ENCODE measurements around the gene ITGA8.
"Not testable (repeated sequence)": the region's sequence is repeated elsewhere in the genome, so short reads cannot be mapped to it uniquely, and the experiment has no call there.

ITGA8 gene

GRCh38 chr10:15494850-15495506 is 224.7 kb downstream of the ITGA8 start:
- no peak for DNase-seq (ENCODE audit: low read depth)

GRCh38 chr10:15491856-15492642 is 227.7 kb downstream of the ITGA8 start:
- no peak for DNase-seq (ENCODE audit: low read depth)

GRCh38 chr10:15489431-15489830 is 230.3 kb downstream of the ITGA8 start:
- DNase-seq (ENCODE audit: low read depth): no peak

GRCh38 chr10:15487376-15487775 is 232.3 kb downstream of the ITGA8 start:
- DNase-seq (ENCODE audit: low read depth): no peak

GRCh38 chr10:15486404-15486803 is 233.3 kb downstream of the ITGA8 start:
- no peak for DNase-seq (ENCODE audit: low read depth)

GRCh38 chr10:15485684-15486316 is 233.9 kb downstream of the ITGA8 start:
- no peak for DNase-seq (ENCODE audit: low read depth)

- no peak for DNase-seq (ENCODE audit: low read depth)
Observed at GRCh38 chr10:15485027-15485426, 234.7 kb downstream of the ITGA8 start.

- no peak for DNase-seq (ENCODE audit: low read depth)
Observed at GRCh38 chr10:15484128-15484527, 235.6 kb downstream of the ITGA8 start.

GRCh38 chr10:15483215-15484075 is 236.3 kb downstream of the ITGA8 start:
- DNase-seq (ENCODE audit: low read depth): no peak

- no peak for DNase-seq (ENCODE audit: low read depth)
Observed at GRCh38 chr10:15482156-15482555, 237.6 kb downstream of the ITGA8 start.

GRCh38 chr10:15478950-15479349 is 240.8 kb downstream of the ITGA8 start:
- DNase-seq (ENCODE audit: low read depth): no peak

GRCh38 chr10:15478429-15478828 is 241.3 kb downstream of the ITGA8 start:
- DNase-seq (ENCODE audit: low read depth): no peak

- no peak for DNase-seq (ENCODE audit: low read depth)
Observed at GRCh38 chr10:15476337-15476736, 243.4 kb downstream of the ITGA8 start.

- DNase-seq (ENCODE audit: low read depth): not testable (repeated sequence)
Observed at GRCh38 chr10:15475439-15475838, 244.3 kb downstream of the ITGA8 start.

- no peak for DNase-seq (ENCODE audit: low read depth)
Observed at GRCh38 chr10:15474671-15475070, 245.1 kb downstream of the ITGA8 start.

GRCh38 chr10:15473396-15473767 is 246.3 kb downstream of the ITGA8 start:
- no peak for DNase-seq (ENCODE audit: low read depth)

- DNase-seq (ENCODE audit: low read depth): no peak
Observed at GRCh38 chr10:15472431-15473395, 247.0 kb downstream of the ITGA8 start.

GRCh38 chr10:15472008-15472407 is 247.7 kb downstream of the ITGA8 start:
- no peak for DNase-seq (ENCODE audit: low read depth)

- DNase-seq (ENCODE audit: low read depth): no peak
Observed at GRCh38 chr10:15469111-15469510, 250.6 kb downstream of the ITGA8 start.

GRCh38 chr10:15464381-15464780 is 255.3 kb downstream of the ITGA8 start:
- no peak for DNase-seq (ENCODE audit: low read depth)
